Left lobe of liver (tissue), 2 donors: ENCODE results near the gene RAB9B. TPM values are rescaled to one million over a fixed set of nuclear protein-coding genes. Genes with fewer than 3 reads are reported as not detected.
A peak's percentile ranks its signal among the peaks of the same experiment; 100 is the strongest.
"Not testable (repeated sequence)": the region's sequence is repeated elsewhere in the genome, so short reads cannot be mapped to it uniquely, and the experiment has no call there.

Source experiments
- ATAC-seq: fragments of 200-7000 bp; cut with Tn5 transposase; one replicate; pipeline ENCODE4 v1.9.1; 2020; ENCODE audit warnings: mild to moderate bottlenecking, moderate library complexity
- DNase-seq: peaks from one replicate; pipeline ENCODE4 v3.0.0-alpha.2; 2020; ENCODE audit warnings: low spot score
- total RNA-seq: library from RNA; stranded (reverse); gene quantifications from one replicate; pipeline ENCODE4 v1.2.1, GENCODE V29; 2021
- donor health status: DM: no; HTN: no; CAD: no; lungs with moderate emphysema.
- donor health status: DM: no; HTN: yes; CAD: no.

Gene RAB9B
- total RNA-seq, 1 donor from 2014 or later = not detected

DNA sequence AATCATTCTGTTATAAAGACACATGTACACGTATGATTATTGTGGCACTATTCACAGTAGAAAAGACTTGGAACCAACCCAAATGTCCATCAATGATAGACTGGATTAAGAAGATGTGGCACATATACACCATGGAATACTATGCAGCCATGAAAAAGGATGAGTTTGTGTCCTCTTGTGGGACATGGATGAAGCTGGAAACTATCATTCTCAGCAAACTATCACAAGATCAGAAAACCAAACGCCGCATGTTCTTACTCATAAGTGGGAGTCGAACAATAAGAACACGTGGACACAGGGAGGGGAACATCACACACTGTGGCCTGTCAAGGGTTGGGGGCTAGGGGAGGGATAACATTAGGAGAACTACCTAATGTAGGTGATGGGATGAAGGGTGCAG is 15.0 kb downstream of the RAB9B start:
- not testable (repeated sequence) for ATAC-seq, DNase-seq

- no peak for ATAC-seq
- DNase-seq = no peak
Measured at GRCh38 chrX:103811858-103812257, 20.2 kb downstream of the RAB9B start.

GRCh38 chrX:103806862-103807474 is 25.1 kb downstream of the RAB9B start:
- DNase-seq (no peak), ATAC-seq (no peak)

DNA sequence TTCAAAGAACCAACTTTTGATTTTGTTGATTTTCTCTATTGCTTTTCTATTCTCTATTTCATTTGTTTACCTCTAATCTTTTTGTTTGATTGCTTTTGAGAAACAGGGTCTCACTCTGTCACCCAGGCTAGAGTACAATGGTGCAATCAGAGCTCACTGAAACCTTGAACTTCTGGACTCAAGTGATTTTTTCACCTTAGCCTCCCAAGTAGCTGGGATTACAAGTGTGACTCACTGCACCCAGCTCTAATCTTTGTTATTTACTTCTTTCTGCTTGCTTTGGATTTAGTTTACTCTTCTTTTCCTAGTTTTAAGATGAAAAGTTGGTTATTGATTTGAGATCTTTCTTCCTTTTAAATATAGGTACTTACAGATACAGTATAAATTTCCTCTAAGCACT is 26.2 kb downstream of the RAB9B start:
- DNase-seq (no peak), ATAC-seq (no peak)

DNA sequence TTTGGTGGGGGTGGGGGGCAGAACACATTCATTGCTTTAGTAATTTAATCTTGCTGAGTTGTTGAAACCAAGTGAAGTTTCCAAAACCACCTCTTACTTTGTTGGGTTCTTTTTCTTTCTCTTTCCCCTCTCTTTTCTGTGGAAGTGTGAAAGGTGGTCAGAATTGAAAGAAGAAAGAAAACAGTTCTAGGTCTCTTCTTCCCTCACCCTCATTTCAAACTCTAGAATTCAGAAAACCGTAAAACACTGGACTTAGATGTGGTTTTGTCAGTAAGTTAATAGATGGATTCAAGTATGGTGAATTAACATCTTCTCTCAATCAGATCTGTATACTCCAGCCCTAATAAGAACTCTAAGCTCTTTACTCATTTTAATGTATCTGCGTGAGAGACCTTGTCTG is 31.7 kb downstream of the RAB9B start:
- DNase-seq (no peak), ATAC-seq (no peak)

DNA sequence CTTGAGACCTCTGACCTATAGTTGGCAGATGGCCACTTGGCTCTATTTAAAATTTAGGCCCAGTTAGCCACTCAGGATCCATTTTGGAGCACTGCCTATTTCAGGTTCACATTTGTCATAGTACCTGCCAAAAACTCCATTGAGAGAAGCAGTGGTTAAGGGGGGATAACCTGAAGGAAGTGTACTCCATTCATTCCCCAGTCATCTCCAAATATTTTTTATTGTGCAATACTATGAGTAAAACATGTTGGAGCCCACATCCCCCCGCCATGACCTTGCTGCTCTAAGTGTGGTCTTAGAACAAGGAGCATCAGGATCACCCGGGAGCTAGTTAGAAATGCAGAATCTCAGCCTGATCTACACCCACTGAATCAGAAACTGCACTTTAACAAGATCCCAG is 34.4 kb downstream of the RAB9B start:
- DNase-seq (no peak), ATAC-seq (no peak)

GRCh38 chrX:103794119-103794518 is 37.9 kb downstream of the RAB9B start:
- ATAC-seq = no peak
- DNase-seq = no peak

- no peak for ATAC-seq
Measured at GRCh38 chrX:103793545-103793940, 38.5 kb downstream of the RAB9B start.

DNA sequence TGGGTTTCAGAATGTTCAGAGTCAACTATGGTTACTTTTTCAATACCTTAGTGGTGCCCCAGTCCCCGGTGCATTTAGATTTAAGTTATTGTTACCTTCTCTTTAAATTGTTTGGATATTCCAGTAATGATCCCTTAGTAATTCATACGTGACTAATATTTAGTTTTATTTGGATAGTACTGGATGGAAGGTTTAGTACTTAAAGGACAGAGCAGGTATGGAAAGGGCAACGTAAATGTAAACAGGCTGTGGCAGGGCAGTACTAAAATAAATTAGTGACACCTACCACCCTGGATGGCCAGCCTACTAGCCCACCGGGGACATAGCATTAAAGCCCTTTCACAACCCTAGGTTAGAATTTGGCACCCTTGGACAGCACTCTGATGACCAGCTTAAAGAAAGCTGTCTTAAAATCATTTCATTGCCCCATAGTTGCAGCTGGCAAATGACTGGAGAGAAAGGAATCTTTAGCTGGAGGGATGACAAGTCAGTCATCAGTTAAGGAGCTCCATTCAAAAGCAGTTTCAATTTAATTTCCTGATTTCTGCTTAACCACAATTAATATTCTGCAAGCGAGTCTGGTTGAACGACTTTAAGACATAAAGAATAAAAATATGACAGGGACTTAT is 39.0 kb downstream of the RAB9B start:
- no peak for ATAC-seq
- no peak for DNase-seq

More at GRCh38 chrX:103793545-103793940, 38.5 kb downstream of the RAB9B start:
- DNase-seq = no peak

- ATAC-seq = no peak
Measured at GRCh38 chrX:103791826-103792485, 40.1 kb downstream of the RAB9B start.

DNA sequence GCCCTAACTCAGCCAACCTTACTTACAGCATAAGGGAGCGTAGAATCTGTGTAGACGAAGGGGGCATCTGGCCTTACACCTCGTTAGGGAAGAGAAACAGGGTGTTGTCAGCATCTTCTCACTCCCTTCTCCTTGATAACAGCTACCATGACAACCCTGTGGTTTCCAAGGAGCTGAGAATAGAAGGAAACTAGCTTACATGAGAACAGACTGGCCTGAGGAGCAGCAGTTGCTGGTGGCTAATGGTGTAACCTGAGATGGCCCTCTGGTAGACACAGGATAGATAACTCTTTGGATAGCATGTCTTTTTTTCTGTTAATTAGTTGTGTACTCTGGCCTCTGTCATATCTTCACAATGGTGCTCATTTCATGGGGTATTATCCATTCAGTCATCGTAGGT is 40.8 kb downstream of the RAB9B start:
- DNase-seq (no peak), ATAC-seq (no peak)

More at GRCh38 chrX:103791826-103792485, 40.1 kb downstream of the RAB9B start:
- no peak for DNase-seq

DNA sequence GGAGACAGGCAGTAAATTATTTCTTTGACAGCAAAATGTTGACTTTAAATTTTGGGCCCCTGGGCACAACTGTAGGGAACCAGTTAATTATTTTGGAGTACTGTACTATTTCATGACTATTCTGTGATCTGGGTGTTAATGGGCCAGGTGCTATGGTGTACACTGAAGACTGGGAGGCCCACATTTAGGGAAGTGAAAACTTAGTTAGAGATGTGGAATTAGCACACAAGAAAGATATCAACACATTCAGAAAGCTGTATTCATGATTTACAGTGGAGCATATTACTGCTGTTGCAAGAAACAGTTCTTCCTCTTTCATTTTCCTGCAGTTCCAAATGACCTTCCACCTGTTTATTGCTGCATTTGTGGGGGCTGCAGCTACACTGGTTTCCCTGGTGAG is 43.1 kb downstream of the RAB9B start:
- DNase-seq (no peak), ATAC-seq (no peak)

DNA sequence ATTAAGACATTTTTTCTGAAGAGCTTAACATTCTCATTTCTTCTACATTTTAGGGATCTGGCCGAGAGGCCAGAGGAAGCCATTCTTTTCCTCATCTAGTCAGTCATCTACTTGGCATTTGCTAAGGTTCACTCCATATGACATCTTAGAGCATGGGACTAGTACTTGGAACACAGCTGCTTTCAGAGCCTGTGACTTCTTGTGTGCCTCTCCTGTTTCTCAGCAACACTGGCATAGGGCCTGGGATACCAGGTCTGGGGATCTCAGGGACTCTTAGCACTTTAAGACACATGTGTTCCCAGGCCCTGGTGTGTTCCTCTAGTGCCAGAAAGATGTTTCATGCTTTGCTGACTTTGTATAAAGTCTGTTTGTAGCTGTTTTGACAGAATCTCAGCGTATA is 48.1 kb downstream of the RAB9B start:
- DNase-seq (no peak), ATAC-seq (no peak)

GRCh38 chrX:103783196-103783595 is 48.9 kb downstream of the RAB9B start:
- no peak for ATAC-seq
- no peak for DNase-seq

- ATAC-seq = no peak
- DNase-seq = no peak
Measured at GRCh38 chrX:103782640-103783039, 49.4 kb downstream of the RAB9B start.

DNA sequence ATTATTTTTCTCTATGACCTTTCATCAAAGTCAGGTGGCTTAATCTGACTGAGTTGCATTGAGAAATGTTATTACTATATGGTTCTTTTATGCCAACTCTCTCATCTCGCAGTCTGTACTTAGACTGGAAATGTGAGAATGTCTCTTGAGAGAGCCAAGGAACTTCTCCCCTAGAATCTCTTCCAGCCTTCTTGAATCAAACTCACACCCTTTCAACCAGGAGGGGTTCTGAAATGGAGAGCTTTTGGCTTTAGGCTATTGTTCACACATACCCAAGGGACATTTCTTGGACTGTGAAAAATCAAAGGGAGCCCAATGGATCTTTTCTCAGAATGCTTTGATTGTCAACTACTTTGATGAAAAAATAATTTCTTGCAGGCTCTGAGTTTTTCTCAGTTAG is 50.4 kb downstream of the RAB9B start:
- no peak for ATAC-seq
- DNase-seq = no peak

GRCh38 chrX:103781062-103781402 is 51.0 kb downstream of the RAB9B start:
- no peak for ATAC-seq
- DNase-seq = no peak

- DNase-seq = no peak
Measured at GRCh38 chrX:103780336-103781061, 51.6 kb downstream of the RAB9B start.

GRCh38 chrX:103779141-103779789 is 52.8 kb downstream of the RAB9B start:
- DNase-seq = no peak
- no peak for ATAC-seq

More at GRCh38 chrX:103780336-103781061, 51.6 kb downstream of the RAB9B start:
- ATAC-seq = no peak

- ATAC-seq = no peak
Measured at GRCh38 chrX:103776546-103776945, 55.5 kb downstream of the RAB9B start, which contains the start of gene PLP1. TSS of gene PLP1 (plus strand) at chrX:103776840. CDS start at chrX:103776996, 156 bp downstream.

GRCh38 chrX:103774070-103774642 is 57.9 kb downstream of the RAB9B start:
- ATAC-seq (peak; percentile 69), DNase-seq (no peak)

More at GRCh38 chrX:103776546-103776945, 55.5 kb downstream of the RAB9B start, which contains the start of gene PLP1:
- DNase-seq = no peak
